HepG2 (cell line): ENCODE results near the gene MYO1C. TPM values are rescaled to one million over a fixed set of nuclear protein-coding genes. Genes with fewer than 3 reads are reported as not detected.
A peak's percentile ranks its signal among the peaks of the same experiment; 100 is the strongest.

Experiments
- DNMT3B ChIP-seq: conservative IDR thresholded peaks from 2 replicates; pipeline ENCODE4 v1.6.1; 2016; ENCODE audit warnings: missing biosample characterization, control low read depth
- ESRRA ChIP-seq: sonication (generic); formaldehyde crosslinking; IDR thresholded peaks from 2 replicates; pipeline ENCODE4 v1.5.1; 2020; ENCODE audit warnings: mild to moderate bottlenecking, low read depth, missing genetic modification reagents
- GATAD2A ChIP-seq: IDR thresholded peaks from 2 replicates; pipeline ENCODE4 v1.6.1; 2016
- HMGXB4 ChIP-seq, 2 experiments: sonication (generic) in 1 of 2; formaldehyde crosslinking in 1 of 2; IDR thresholded peaks; 2 replicates each; pipeline versions ENCODE4 v1.4.0 to v1.6.1; 2018 to 2020; ENCODE audit warnings: missing genetic modification reagents in 2 of 2, borderline replicate concordance in 1 of 2, low read depth in 1 of 2, mild to moderate bottlenecking in 1 of 2, missing biosample characterization in 1 of 2
- IKZF1 ChIP-seq: fragments of 450-650 bp; IDR thresholded peaks from 2 replicates; pipeline ENCODE4 v1.7.1; 2016
- NR2F6 ChIP-seq, 2 experiments: IDR thresholded peaks; 2 replicates each; pipeline ENCODE4 v1.6.1; 2016; ENCODE audit warnings: antibody characterized with exemption in 1 of 2, mild to moderate bottlenecking in 1 of 2
- NR3C1 ChIP-seq: sonication (generic); formaldehyde crosslinking; IDR thresholded peaks from 2 replicates; pipeline ENCODE4 v1.4.0; 2020; ENCODE audit warnings: missing genetic modification reagents
- SNAI1 ChIP-seq: sonication (generic); formaldehyde crosslinking; IDR thresholded peaks from 2 replicates; pipeline ENCODE4 v1.5.0; 2020; ENCODE audit warnings: mild to moderate bottlenecking, missing genetic modification reagents, borderline replicate concordance
- TAF1 ChIP-seq: sonication (generic); formaldehyde crosslinking; IDR thresholded peaks from 2 replicates; pipeline ENCODE4 v1.4.0; 2020; ENCODE audit warnings: missing genetic modification reagents
- TGIF2 ChIP-seq: IDR thresholded peaks from 2 replicates; pipeline ENCODE4 v1.6.1; 2016; ENCODE audit warnings: control low read depth, missing compliant biosample characterization
- UBTF ChIP-seq: sonication (generic); formaldehyde crosslinking; IDR thresholded peaks from 2 replicates; pipeline ENCODE4 v1.4.0; 2020; ENCODE audit warnings: mild to moderate bottlenecking, missing genetic modification reagents
- ZNF224 ChIP-seq: sonication (generic); formaldehyde crosslinking; IDR thresholded peaks from 2 replicates; pipeline ENCODE4 v1.5.0; 2020; ENCODE audit warnings: mild to moderate bottlenecking, missing genetic modification reagents
- ZNF34 ChIP-seq: sonication (generic); formaldehyde crosslinking; IDR thresholded peaks from 2 replicates; pipeline ENCODE4 v1.4.0; 2020; ENCODE audit warnings: mild to moderate bottlenecking, missing genetic modification reagents, borderline replicate concordance
- ZNF446 ChIP-seq: sonication (generic); formaldehyde crosslinking; IDR thresholded peaks from 2 replicates; pipeline ENCODE4 v1.5.0; 2020; ENCODE audit warnings: mild to moderate bottlenecking, missing genetic modification reagents
- ZNF460 ChIP-seq: sonication (generic); formaldehyde crosslinking; IDR thresholded peaks from 2 replicates; pipeline ENCODE4 v1.5.1; 2020; ENCODE audit warnings: missing genetic modification reagents, mild to moderate bottlenecking, borderline replicate concordance
- polyA plus RNA-seq, 8 experiments: library from polyadenylated mRNA; depleted of rRNA in 3 of 8; stranded (reverse) in 7 of 8; unstranded in 1 of 8; fragments of >200 nt; fragmentation: Illumina TruSeq in 4 of 8; extraction: Trizol in 4 of 8; gene quantifications; 2 replicates each; pipeline versions ENCODE4 v1.2.1 to v1.2.3, GENCODE V29; 2011 to 2016; ENCODE audit warnings: low read depth in 4 of 8, missing spikeins in 1 of 8, mixed read lengths in 1 of 8; ENCODE audit not compliant: insufficient read depth in 1 of 8
- total RNA-seq, 5 experiments: library from RNA; depleted of rRNA; stranded (reverse); fragments of >200 nt; fragmentation: Illumina TruSeq; extraction: Trizol; gene quantifications; 2 replicates each; pipeline ENCODE4 v1.2.3, GENCODE V29; 2016; ENCODE audit warnings: low read depth in 1 of 5
- TF ChIP-seq, protein P1 (sequence below): sonication (generic); formaldehyde crosslinking; IDR thresholded peaks from 2 replicates; pipeline ENCODE4 v1.9.0; 2021; ENCODE audit warnings: missing genetic modification reagents, borderline replicate concordance
- TF ChIP-seq, protein P2 (sequence below): IDR thresholded peaks from 2 replicates; pipeline ENCODE4 v1.6.1; 2016; ENCODE audit warnings: missing biosample characterization, missing genetic modification reagents, low read depth
- TF ChIP-seq, protein P3 (sequence below): sonication (generic); formaldehyde crosslinking; IDR thresholded peaks from 2 replicates; pipeline ENCODE4 v1.4.0; 2020; ENCODE audit warnings: missing genetic modification reagents, low read depth, mild to moderate bottlenecking, borderline replicate concordance

MYO1C gene
- total and polyA plus RNA-seq, 2 of the 13 experiments (the other 11 are each of a cell fraction or from before 2014, with no cell fraction given) = 22.7 to 40.8 TPM

DNA sequence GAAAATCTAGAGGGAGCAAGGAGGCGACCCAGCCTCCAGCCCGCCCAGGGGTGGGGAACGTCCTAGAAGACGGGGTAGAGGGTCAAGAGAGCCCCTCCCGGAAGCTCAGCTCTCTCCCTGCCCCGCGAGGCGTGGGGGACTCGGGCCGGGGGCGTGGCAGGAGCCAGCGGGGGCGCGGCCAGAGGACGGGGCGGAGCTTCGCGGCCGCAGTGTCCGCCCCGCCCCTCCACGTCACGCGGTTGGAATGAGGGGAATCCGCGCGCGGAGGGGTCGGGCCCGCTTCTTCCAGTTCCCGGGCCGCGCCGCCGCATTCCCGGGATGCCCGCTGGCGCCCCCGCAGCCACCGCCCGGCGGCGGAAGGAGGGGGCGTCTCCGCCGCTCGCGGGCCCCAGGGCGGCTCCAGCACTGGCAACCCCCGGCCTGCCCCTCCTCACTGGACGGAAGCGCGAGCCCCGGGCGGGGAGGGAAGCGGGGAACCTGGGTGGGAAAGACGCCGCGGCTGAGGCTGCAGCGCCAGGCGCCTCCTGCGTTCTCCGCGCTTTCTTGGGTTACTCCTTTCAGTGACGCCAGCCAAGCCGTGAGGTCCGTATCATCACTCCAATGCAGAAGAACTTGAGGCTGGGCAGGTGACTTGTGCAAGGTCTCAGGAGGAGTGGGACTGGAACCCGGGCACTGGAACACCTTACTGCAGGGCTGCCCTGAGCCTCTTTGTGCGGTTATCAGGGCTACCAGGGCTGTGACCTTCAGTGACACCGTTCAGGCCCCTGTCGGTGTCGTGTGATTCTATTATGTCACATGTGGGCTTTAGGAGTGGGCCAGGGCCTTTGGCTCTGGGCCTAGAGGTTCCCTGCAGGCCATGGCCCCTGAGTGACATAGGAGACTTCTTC lies 4.3 kb downstream of the MYO1C start (continued):
- TF ChIP-seq HMGXB4 (CRISPR knock-in tag; IDR thresholded peaks at IDR 0.05; ENCODE audit: borderline replicate concordance in 1 of 2, low read depth in 1 of 2) (peak in 1 of 2 experiments; percentile 51; a peak in 2 of 4 replicates), DNMT3B (CRISPR knock-in tag) (no peak), ZNF34 (peak; percentile 85), ZNF446 (CRISPR knock-in tag) (no peak), GATAD2A (CRISPR knock-in tag) (no peak), UBTF (CRISPR knock-in tag) (peak; percentile 73), ESRRA (CRISPR knock-in tag) (peak; percentile 73; the same call in 1 of the 2 replicates), NR3C1 (no peak), TGIF2 (no peak), ZNF224 (no peak), SNAI1 (no peak), NR2F6 (IDR thresholded peaks at IDR 0.05) (peak; percentile 41; the same call in 1 of the 2 replicates), NR2F6 (CRISPR knock-in tag; IDR thresholded peaks at IDR 0.05) (peak; percentile 47; the same call in 1 of the 2 replicates), ZNF460 (CRISPR knock-in tag) (no peak), TAF1 (CRISPR knock-in tag) (peak; percentile 21; the same call in 1 of the 2 replicates), IKZF1 (no peak)
- TF ChIP-seq, protein P1, sequence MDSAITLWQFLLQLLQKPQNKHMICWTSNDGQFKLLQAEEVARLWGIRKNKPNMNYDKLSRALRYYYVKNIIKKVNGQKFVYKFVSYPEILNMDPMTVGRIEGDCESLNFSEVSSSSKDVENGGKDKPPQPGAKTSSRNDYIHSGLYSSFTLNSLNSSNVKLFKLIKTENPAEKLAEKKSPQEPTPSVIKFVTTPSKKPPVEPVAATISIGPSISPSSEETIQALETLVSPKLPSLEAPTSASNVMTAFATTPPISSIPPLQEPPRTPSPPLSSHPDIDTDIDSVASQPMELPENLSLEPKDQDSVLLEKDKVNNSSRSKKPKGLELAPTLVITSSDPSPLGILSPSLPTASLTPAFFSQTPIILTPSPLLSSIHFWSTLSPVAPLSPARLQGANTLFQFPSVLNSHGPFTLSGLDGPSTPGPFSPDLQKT = no peak
- TF ChIP-seq, protein P2, sequence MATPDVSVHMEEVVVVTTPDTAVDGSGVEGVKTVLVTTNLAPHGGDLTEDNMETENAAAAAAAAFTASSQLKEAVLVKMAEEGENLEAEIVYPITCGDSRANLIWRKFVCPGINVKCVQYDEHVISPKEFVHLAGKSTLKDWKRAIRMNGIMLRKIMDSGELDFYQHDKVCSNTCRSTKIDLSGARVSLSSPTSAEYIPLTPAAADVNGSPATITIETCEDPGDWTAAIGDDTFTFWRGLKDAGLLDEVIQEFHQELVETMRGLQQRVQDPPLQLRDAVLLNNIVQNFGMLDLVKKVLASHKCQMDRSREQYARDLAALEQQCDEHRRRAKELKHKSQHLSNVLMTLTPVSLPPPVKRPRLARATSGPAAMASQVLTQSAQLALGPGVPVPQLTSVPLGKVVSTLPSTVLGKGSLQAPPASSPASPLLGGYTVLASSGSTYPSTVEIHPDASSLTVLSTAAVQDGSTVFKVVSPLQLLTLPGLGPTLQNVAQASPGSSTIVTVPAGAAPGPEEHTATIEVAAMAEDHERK (CRISPR knock-in tag) = no peak
- TF ChIP-seq, protein P3, sequence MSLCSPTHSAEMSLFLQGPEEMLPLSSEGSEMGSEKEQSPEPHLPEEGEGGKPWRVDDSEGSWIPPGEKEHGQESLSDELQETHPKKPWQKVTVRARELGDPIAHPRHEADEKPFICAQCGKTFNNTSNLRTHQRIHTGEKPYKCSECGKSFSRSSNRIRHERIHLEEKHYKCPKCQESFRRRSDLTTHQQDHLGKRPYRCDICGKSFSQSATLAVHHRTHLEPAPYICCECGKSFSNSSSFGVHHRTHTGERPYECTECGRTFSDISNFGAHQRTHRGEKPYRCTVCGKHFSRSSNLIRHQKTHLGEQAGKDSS (CRISPR knock-in tag) = no peak
